Omental fat pad (tissue), 4 donors: Measurements from ENCODE around the gene KATNIP. TPM values are rescaled to one million over a fixed set of nuclear protein-coding genes. Genes with fewer than 3 reads are reported as not detected.

Source experiments
- ATAC-seq: fragments of 150-250 bp; one replicate; pipeline ENCODE4 v1.9.1; 2016; ENCODE audit warnings: mild to moderate bottlenecking, moderate library complexity; ENCODE audit not compliant: low FRiP score
- DNase-seq: peaks from one replicate; pipeline ENCODE4 v3.0.0-alpha.2; 2019; ENCODE audit warnings: low spot score
- CTCF ChIP-seq, 3 donors: fragments of 450-650 bp; IDR thresholded peaks; one replicate each; pipeline ENCODE4 v1.5.1; 2016 to 2017; ENCODE audit warnings: antibody characterized with exemption in 3 of 3, mild to moderate bottlenecking in 3 of 3, moderate library complexity in 2 of 3
- total RNA-seq, 4 donors: library from RNA; depleted of rRNA; stranded (reverse); fragments of >200 nt; gene quantifications; one replicate each; pipeline ENCODE4 v1.1.0, GENCODE V29; 2016

The KATNIP gene
- total RNA-seq, 4 donors from 2014 or later = 18.1 to 22.9 (median 20.0) TPM

- no peak for TF ChIP-seq CTCF (IDR thresholded peaks at IDR 0.05)
- DNase-seq = no peak
- ATAC-seq = no peak
Observed at GRCh38 chr16:27588057-27588456, 38.1 kb downstream of the KATNIP start.

GRCh38 chr16:27591837-27592236 lies 41.9 kb downstream of the KATNIP start:
- DNase-seq (no peak), ATAC-seq (no peak)
- no peak for TF ChIP-seq CTCF (IDR thresholded peaks at IDR 0.05)

- TF ChIP-seq CTCF (IDR thresholded peaks at IDR 0.05) = no peak
- ATAC-seq (no peak), DNase-seq (no peak)
Observed at GRCh38 chr16:27595475-27595874, 45.5 kb downstream of the KATNIP start.

GRCh38 chr16:27595993-27596392 lies 46.0 kb downstream of the KATNIP start:
- no peak for ATAC-seq
- TF ChIP-seq CTCF (IDR thresholded peaks at IDR 0.05) = no peak
- DNase-seq = no peak

- no peak for ATAC-seq
- no peak for DNase-seq
Observed at GRCh38 chr16:27596411-27596810, 46.5 kb downstream of the KATNIP start.

GRCh38 chr16:27597361-27597760 lies 47.4 kb downstream of the KATNIP start:
- no peak for TF ChIP-seq CTCF (IDR thresholded peaks at IDR 0.05)
- ATAC-seq (no peak), DNase-seq (no peak)

More at GRCh38 chr16:27596411-27596810, 46.5 kb downstream of the KATNIP start:
- TF ChIP-seq CTCF (IDR thresholded peaks at IDR 0.05) = no peak

GRCh38 chr16:27598220-27598619 lies 48.3 kb downstream of the KATNIP start:
- no peak for TF ChIP-seq CTCF (IDR thresholded peaks at IDR 0.05)
- ATAC-seq = no peak
- no peak for DNase-seq
